Activated naive CD8-positive, alpha-beta T cell treated with anti-CD3 and anti-CD28 coated beads, Interleukin-2, amount 50 U/mL, for 16 hours (primary cell): ENCODE data around the gene FERMT3.
"Not testable (repeated sequence)": the region's sequence is repeated elsewhere in the genome, so short reads cannot be mapped to it uniquely, and the experiment has no call there.

Experiments
- DNase-seq: peaks from one replicate; pipeline ENCODE4 v3.0.0-alpha.2; 2020; ENCODE audit warnings: low read depth, low spot score

The FERMT3 gene

GRCh38 chr11:64206457-64207255, at the start of gene FERMT3:
Gene FERMT3 (plus strand): TSS chr11:64206721. CDS start chr11:64207365, 644 bp downstream.
- DNase-seq: peak; percentile 48

- no peak for DNase-seq
Measured at GRCh38 chr11:64157631-64158394, 48.7 kb upstream of the FERMT3 start.

DNA sequence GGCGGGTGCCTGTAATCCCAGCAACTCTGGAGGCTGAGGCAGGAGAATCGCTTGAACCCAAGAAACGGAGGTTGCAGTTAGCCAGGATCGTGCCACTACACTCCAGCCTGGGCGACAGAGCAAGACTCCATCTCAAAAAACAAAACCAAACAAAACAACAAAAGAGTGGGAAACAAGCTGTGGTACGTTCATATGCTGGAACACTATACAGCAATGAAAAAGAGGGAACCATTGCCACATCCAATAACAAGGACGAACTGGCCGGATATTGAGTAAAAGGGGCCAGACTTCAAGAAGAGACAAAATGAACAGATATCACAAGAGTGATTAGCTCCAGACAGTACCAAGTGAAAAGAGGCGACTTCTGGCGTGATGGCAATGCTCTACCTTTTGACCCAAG, 45.5 kb upstream of the FERMT3 start:
- DNase-seq: no peak

DNA sequence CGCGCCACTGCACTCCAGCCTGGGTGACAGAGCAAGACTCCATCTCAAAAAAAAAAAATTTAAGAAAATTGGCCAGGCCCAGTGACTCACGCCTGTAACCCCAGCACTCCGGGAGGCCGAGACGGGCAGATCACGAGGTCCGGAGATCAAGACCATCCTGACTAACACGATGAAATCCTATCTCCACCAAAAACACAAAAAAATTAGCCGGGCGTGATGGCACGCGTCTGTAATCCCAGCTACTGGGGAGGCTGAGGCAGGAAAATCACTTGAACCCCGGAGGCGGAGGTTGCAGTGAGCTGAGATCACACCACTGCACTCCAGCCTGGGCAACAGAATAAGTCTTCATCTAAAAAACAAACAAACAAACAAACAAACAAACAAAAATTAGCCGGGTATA, 43.8 kb upstream of the FERMT3 start:
- not testable (repeated sequence) for DNase-seq

- no peak for DNase-seq
Measured at GRCh38 chr11:64163951-64164350, 42.6 kb upstream of the FERMT3 start.

- no peak for DNase-seq
Measured at GRCh38 chr11:64164392-64165312, 41.9 kb upstream of the FERMT3 start.

GRCh38 chr11:64165481-64165841, 41.1 kb upstream of the FERMT3 start:
- peak; percentile 3 for DNase-seq

DNA sequence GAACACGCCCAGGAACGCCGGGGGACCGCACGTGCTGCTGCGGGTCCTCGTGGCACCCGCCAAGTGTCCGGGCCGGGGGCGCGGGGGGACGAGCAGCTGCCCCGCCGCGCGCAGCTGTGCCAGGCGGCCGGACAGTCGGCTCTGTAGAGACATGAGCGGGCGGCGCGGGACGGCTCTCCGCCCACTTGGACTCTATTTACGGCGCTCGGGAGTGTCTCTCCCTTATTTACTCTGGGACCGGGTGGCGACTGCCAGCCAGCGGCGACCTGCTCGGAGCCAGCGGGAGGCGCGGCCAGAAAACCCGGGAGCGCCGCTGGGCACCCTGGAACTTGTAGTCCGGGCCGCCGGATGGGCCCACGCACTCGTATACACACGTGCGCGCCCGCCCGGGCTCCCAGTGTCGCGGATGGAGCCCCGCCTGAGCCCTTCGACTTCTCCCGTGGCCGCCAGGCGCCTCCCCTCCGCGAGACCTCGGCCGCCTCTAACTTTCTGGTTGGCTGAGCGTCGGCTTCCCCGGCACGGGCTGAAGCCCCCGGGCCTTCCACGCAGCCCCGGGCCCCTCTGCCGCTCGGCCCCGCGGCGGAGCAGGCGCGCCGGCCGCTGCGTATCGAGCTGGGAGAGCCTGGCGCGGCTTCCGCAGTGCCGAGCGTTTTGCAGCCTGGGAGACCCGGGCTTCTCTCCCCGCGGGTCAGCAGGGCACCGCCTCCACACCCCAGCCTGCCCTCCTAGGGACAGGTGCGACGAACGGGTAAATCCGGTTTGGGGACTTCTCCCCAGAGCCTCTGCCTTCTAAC, 40.5 kb upstream of the FERMT3 start, which contains the start of gene MACROD1:
MACROD1 (minus strand) TSS at position 272 of the 794 bp plus-strand sequence; CDS start at position 153, 119 bp downstream.
- DNase-seq: peak; percentile 66

DNA sequence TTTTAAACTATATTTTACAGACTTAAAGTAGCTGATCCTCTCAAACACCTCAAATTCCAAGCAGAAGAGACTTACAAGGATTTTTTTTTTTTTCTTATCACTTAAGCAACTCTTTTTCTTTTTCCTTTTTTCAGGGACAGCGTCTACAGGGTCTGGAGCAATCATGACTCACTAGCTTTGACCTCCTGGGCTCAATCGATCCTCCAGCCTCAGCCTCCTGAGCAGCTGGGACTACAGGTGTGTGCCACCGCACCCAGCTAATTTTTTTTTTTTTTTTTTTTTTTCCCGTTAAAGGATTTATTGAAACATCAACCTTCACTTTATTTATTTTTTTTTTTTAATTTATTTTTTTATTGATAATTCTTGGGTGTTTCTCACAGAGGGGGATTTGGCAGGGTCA, 36.1 kb upstream of the FERMT3 start:
- DNase-seq: no peak

GRCh38 chr11:64173616-64174355, 32.7 kb upstream of the FERMT3 start:
- DNase-seq: no peak

GRCh38 chr11:64176751-64177150, 29.8 kb upstream of the FERMT3 start:
- DNase-seq: no peak

DNA sequence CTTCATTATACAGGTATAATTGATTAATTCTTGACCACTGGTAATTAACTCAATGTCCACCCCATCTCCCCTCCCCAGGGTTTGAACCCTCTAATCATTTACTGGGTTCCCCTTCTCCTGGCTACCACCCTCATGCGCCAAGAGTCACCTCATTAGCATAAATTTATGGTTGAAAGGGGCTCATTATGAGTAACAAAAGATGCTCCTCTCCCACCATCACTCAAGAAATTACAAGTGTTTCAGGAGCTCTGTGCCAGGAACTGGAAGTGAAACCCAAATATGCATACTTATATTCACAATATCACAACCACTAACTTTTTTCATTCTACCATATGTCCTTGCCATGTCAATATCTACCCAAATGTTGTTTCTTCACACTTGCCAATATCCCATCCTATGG, 28.3 kb upstream of the FERMT3 start:
- DNase-seq: no peak

DNA sequence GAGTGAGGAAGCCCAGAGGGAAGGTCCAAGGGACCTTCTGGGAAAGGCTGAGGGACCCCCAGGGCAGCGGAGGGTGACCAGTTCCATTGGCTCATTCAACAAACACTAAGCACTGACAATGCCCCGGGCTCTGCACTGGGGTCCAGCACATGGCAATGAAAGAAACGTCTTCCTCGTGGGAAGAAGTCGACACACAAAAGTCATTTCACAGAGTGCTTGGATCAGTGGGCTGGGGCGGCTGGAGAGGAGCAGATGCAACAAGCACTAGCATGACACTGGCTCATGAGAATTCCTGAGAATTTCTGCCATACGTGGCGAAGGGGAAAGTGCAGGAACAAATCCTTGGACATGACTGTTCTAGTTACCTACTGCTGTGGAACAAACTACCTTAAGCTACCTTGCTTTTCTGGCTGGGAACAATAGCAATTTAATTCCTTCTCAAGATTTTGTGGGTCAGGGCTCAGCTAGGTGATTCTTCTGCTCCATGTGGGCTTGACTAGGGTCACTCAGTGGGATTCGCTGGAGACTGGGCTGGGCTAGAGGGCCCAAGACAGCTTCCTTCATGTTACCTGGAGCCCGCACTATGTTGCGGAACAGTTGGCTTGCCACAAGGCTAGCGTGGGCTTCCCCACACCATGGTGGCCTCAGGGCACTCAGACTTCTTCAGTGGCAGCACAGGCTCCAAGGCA, 27.4 kb upstream of the FERMT3 start:
- DNase-seq: no peak

DNA sequence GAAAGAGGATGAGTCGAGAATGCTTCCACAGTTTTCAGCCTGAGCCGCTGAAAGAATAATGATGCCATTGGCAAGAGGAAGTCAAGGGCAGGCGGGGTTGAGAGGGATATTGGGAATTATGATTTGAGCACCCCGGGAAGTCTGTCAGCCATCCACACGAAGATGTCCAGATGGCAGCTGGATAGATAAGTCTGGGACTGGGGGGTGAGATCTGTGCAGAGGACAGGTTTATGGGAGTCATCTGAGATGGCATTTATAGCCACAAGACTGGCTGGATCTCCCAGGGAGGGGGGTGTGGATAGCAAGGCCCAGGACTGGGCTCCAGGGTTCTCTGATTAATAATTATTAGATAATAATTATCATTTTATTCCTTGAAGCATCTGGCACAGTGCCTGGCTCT, 25.6 kb upstream of the FERMT3 start:
- DNase-seq: no peak

DNA sequence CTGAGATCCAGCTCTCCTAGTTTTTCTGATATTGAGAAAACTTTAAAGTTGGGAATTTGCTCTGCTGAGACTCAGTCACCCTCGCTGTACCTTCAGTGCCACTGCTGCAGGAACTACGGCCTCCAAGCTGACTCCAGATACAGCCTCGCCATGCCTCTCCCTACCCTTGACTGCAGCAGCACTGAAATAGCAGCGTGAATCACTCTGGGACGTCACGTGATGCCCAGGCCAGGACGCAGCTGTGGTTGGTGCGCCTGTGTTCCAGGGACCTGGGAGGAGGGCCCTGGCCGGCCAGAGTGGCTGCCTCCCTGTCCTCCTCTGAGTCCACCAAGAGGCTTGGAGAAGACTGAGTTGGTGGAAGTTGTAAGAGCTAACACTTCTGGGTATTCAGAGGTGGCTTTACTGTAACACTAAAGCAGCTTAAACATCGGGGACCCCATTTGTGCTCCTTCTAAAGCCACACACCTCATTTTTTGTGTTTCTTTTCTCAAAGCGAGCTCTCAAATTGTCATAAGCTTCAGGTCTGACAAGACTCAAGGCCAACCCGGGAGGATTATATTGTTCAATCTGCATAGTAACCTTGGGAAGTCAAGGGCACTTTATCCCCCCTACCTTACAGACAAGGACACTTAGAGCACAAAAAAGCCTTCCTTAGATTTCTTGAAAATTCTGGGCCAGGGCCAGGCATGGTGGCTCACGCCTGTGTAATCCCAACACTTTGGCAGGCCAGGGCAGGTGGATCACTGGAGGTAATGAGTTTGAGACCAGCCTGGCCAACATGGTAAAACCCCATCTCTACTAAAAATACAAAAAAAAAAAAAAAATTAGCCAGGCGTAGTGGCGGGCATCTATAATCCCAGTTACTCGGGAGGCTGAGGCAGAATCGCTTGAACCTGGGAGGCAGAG, 24.8 kb upstream of the FERMT3 start:
- no peak for DNase-seq

DNA sequence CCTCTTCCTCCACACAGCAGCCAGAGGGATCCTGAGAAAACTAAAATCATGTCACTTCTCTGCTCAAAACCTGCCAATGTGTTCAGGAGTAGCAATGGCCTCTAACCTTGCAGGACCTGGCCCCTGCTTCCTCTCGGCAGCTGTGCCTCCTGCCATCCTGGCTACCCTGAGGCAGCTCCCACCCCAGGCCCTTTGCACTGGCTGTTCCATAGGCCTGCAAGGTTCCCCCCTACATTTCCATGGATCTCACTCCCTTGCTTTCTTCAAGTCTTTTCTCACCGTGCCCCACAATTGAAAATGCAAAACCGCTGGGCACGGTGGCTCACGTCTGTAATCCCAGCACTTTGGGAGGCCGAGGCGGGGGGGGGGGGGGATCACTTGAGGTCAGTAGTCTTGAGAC, 22.6 kb upstream of the FERMT3 start:
- no peak for DNase-seq

DNA sequence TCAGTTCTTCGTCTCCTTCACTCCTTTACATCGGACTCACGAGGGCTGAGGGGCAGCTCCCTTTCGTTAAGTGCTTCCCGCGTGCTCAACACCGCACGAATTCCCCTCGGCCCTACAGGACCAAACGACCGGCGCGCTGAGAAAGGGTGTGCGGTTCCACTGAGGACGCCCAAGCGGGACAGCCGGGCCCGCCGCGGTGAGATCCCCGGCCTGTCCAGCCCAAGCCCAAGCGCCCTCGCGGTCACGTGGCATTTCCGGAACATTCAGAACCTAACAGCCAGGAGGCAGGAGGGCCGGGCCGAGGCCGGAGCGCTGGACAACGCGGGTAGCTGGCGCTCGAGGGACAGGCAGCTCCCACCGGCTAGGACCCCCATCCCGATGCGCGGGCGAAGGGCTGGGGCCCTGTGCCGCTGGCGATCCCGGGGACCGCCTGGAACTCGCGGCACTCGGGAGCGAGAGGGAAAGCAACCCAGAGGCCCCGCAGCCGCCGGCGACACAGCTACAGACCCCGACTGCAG, 21.3 kb upstream of the FERMT3 start:
- DNase-seq: no peak

DNA sequence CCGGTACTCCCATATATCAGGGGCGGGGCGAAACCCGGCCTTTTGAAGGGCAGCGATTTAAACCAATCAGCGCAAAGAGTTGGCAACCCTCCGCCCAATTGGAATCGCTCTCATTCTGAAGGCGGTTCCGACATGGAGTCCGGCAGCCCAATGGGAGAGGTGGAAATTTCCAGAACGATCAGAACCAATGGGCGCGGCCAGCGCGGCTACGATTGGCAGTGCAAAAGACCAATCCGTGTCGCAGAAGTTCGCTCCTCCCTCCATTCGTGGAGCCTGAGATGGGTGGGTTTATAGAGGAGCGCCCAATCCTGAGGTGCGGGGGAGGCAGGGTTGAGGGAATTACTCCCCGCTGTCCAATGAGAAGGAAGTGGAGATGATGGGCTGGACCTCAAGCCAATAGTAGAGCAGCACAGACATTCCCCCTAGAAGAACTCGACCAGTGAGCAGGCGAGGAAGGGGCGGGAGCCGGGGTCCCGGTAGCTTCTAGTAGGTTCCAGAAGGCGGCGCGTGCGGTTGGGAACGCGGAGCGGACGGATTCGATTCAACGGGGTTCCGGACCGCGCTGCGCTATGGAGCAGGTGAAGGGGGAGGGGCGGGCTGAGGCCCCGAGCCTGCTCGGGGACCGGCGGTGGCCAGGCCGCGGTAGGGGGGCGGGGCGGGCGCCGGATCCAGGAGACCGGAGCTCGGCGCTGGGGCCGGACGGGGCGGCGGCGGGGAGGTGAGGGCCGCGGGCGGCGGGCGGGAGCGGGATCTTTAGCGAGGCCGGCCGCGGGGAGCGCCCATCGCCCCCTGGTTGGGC, 20.6 kb upstream of the FERMT3 start, which contains the start of gene STIP1:
STIP1 (plus strand) TSS at position 479 of the 799 bp plus-strand sequence; CDS start at position 570, 91 bp downstream.
- peak; percentile 95 for DNase-seq
